ENCODE results near the gene CDYL. TPM values are rescaled to one million over a fixed set of nuclear protein-coding genes. Genes with fewer than 3 reads are reported as not detected.

Gene CDYL
- total RNA-seq, 3 donors from 2014 or later = 58.9 to 74.9 (median 71.9) TPM

DNA sequence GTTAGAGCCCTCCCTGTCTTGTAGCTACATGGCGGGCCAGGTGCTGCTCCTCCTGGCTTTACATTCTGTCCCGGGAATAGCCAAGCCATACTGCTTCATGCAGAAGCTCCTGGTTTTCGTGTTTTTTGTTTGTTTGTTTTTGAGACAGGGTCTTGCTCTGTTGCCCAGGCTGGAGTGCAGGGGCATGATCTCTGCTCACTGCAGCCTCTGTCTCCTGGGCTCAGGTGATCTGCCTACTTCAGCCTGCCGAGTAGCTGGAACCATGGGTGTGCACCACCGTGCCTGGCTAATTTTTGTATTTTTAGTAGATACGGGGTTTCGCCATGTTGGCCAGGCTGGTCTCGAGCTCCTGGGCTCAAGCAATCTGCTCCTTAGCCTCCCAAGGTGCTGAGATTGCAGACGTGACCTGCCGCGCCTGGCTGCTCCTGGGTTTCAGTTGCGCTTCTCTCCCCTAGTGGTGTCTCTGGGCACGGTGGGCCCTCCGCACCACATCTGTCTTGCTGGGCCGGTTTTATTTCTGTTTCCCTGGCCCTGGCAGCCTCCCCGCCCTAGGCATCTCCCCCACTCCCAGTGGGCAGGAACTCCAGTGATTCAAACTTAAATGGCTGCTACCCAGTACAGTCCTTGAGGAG is 12.9 kb downstream of the CDYL start:
- TF ChIP-seq, protein P1, sequence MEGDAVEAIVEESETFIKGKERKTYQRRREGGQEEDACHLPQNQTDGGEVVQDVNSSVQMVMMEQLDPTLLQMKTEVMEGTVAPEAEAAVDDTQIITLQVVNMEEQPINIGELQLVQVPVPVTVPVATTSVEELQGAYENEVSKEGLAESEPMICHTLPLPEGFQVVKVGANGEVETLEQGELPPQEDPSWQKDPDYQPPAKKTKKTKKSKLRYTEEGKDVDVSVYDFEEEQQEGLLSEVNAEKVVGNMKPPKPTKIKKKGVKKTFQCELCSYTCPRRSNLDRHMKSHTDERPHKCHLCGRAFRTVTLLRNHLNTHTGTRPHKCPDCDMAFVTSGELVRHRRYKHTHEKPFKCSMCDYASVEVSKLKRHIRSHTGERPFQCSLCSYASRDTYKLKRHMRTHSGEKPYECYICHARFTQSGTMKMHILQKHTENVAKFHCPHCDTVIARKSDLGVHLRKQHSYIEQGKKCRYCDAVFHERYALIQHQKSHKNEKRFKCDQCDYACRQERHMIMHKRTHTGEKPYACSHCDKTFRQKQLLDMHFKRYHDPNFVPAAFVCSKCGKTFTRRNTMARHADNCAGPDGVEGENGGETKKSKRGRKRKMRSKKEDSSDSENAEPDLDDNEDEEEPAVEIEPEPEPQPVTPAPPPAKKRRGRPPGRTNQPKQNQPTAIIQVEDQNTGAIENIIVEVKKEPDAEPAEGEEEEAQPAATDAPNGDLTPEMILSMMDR (IDR thresholded peaks at IDR 0.05) = no peak
- H3K9me3 ChIP-seq = no peaks in the 10 kb centered on the region
- H3K4me3 ChIP-seq = no peak overlapping the region
- intact Hi-C loops (cut with DNase I, micrococcal nuclease) = no loop called here
- peak in 2 of 3 donors; percentile 27 to 56 for DNase-seq
- no peaks in the 10 kb centered on the region for H3K36me3 ChIP-seq (ENCODE audit: low read depth)
- H3K4me1 ChIP-seq (ENCODE audit: low read depth) = peaks cover 12% of the 10 kb centered on the region
- peak; percentile 44 for ATAC-seq

DNA sequence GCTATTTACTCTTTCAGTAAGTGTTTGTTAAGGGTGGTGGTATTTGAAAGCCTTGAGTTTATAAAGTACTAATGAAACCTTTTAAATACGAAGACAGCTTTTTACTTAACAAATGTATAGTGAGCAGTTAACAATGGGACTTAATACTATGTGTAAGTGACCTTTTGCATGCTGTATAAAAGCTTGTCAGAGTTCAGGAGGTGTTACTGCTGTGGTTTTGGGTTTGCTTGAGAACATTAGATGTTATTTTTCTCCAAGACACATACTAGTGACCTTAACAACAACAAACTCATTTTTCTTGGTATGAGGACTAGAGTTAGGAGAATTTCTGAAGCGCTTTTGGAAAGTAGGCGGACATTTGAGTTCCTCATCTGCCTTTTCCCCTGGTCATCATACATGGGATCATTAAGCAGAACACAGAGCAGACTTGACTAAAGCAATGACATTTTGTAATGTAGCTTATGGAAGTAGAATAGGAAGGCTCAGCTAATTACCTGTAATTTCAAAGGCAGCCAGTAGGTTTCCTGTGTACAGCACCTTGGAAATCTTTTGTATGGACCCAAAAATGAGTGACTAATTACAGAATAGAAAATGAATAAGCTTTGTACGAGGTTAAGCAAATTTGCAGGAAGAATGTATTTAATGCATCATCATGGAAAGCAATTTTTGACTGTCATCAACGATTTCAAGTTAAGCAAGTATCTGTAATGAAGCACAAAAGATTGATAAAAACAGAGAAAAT is 14.1 kb downstream of the CDYL start:
- Histone ChIP-seq H3K36me3 (ENCODE audit: low read depth) (no peaks in the 10 kb centered on the region), H3K4me1 (ENCODE audit: low read depth) (peaks cover 18% of the 10 kb centered on the region), H3K9me3 (no peaks in the 10 kb centered on the region), H3K4me3 (no peak overlapping the region)
- intact Hi-C loops (cut with DNase I, micrococcal nuclease) = no loop called here
- ATAC-seq = no peak
- TF ChIP-seq, protein P1 (IDR thresholded peaks at IDR 0.05) = no peak
- DNase-seq = no peak

DNA sequence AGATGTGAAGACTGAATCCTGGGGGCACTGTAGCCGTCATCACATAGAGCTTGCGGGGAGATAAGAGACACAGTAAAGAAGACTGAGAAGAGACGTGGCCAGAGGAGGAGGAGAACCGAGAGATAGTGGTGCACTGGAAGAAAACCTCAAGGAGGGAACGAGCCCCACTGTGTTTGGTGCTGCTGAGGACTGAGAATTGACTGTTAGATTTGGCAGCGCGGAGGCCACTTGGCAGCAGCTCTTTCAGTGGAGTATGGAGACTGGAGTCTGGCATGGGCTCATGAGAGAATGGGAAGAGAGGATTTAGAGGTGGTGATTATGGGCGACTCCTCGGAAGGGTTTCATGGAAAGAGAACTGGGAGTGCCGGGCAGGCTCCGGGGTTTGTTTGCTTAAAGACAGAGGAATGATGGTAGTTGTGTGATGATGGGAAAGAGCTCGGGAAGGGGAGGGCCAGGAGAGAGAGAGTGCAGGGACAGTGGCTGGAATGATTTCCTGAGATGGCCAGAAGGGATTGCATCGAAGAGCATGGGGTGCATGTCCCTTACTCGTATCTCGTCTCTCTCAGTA is 18.0 kb downstream of the CDYL start:
- peak; percentile 51 to 58 (median 55) for DNase-seq

DNA sequence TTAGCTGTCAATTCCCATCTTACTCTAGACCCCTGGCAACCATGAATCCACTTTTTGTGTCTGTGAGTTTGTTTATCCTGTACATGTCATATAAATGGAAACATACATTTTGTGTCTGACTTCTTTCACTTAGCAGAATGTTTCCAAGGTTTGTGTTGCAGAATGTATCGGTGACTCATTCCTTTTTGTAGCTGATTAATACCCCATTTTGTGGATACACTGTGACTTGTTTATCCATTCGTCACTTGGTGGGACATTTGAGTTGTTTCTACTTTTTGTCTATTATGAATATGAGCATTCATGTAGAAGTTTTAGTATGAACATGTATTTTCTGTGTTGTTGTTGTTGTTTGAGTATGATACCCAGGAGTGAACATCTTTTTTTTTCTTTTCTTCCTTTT is 21.4 kb downstream of the CDYL start:
- Histone ChIP-seq H3K9me3 (no peaks in the 10 kb centered on the region), H3K4me1 (ENCODE audit: low read depth) (peaks cover 12% of the 10 kb centered on the region), H3K36me3 (ENCODE audit: low read depth) (no peaks in the 10 kb centered on the region), H3K4me3 (no peak overlapping the region)
- TF ChIP-seq, protein P1 (IDR thresholded peaks at IDR 0.05) = no peak
- ATAC-seq (no peak), DNase-seq (no peak)
- intact Hi-C loops (cut with DNase I, micrococcal nuclease) = no loop called here

More for the DNA sequence above, 18.0 kb downstream of the CDYL start:
- no peak overlapping the region for H3K4me3 ChIP-seq
- TF ChIP-seq, protein P1 (IDR thresholded peaks at IDR 0.05) = no peak
- no peaks in the 10 kb centered on the region for H3K9me3 ChIP-seq
- H3K4me1 ChIP-seq (ENCODE audit: low read depth) = peaks cover 14% of the 10 kb centered on the region
- no peaks in the 10 kb centered on the region for H3K36me3 ChIP-seq (ENCODE audit: low read depth)
- intact Hi-C loops (cut with DNase I, micrococcal nuclease) = no loop called here
- peak; percentile 94 for ATAC-seq

DNA sequence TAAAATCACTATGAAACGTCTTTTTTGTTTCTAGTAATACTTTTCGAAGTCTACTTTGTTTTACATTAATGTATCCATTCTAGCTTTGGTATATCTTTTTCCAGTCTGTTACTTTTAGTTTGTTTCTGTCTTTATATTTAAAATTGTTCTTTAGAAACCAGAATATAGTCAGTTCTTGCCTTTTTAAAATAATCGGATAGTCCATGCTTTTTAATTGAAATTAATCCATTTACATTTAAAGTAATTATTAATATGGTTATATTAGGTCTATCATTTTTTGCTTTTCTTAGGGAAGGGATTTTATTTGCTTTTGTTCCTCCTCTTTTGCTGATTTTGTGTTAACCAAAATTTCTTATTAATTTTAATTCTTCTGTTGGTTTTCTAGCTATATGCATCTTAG is 23.7 kb downstream of the CDYL start:
- no peak overlapping the region for H3K4me3 ChIP-seq
- H3K9me3 ChIP-seq = no peaks in the 10 kb centered on the region
- peaks cover 30% of the 10 kb centered on the region for H3K4me1 ChIP-seq (ENCODE audit: low read depth)
- intact Hi-C loops (cut with DNase I, micrococcal nuclease) = loop anchor here in 1 of 2 donors (10.0 kb wide), 1 partner anchor 135 kb away; no protein-coding TSS in a partner anchor
- DNase-seq = no peak
- ATAC-seq = no peak
- no peaks in the 10 kb centered on the region for H3K36me3 ChIP-seq (ENCODE audit: low read depth)
- TF ChIP-seq, protein P1 (IDR thresholded peaks at IDR 0.05) = no peak
